Stomach smooth muscle (tissue), 2 donors: ENCODE measurements around the gene PIP5KL1.

Experiments
- H3K27ac ChIP-seq: one replicate; pipeline ENCODE4 v1.7.0; 2013; ENCODE audit warnings: mild to moderate bottlenecking, low read length, inconsistent platforms
- H3K27me3 ChIP-seq, 2 donors: one replicate each; pipeline ENCODE4 v1.7.0; 2013; ENCODE audit warnings: low read length in 2 of 2; ENCODE audit not compliant: insufficient read depth in 2 of 2, control insufficient read depth in 1 of 2
- H3K36me3 ChIP-seq, 2 donors: one replicate each; pipeline ENCODE4 v1.7.0; 2013; ENCODE audit warnings: low read length in 2 of 2; ENCODE audit not compliant: control insufficient read depth in 2 of 2, insufficient read depth in 2 of 2
- H3K4me1 ChIP-seq: one replicate; pipeline ENCODE4 v1.7.0; 2013; ENCODE audit warnings: low read length; ENCODE audit not compliant: control insufficient read depth, insufficient read depth
- H3K4me3 ChIP-seq, 2 donors: one replicate each; pipeline ENCODE4 v1.7.0; 2013; ENCODE audit warnings: low read length in 2 of 2
- H3K9ac ChIP-seq, 2 donors: one replicate each; pipeline ENCODE4 v1.7.0; 2013; ENCODE audit warnings: low read length in 2 of 2, mild to moderate bottlenecking in 1 of 2
- H3K9me3 ChIP-seq, 2 donors: one replicate each; pipeline ENCODE4 v1.7.0; 2013; ENCODE audit warnings: low read length in 2 of 2; ENCODE audit not compliant: control insufficient read depth in 2 of 2
- donor health status: healthy.
- donor health status: Pancreatic carcinoma.

Gene PIP5KL1, protein sequence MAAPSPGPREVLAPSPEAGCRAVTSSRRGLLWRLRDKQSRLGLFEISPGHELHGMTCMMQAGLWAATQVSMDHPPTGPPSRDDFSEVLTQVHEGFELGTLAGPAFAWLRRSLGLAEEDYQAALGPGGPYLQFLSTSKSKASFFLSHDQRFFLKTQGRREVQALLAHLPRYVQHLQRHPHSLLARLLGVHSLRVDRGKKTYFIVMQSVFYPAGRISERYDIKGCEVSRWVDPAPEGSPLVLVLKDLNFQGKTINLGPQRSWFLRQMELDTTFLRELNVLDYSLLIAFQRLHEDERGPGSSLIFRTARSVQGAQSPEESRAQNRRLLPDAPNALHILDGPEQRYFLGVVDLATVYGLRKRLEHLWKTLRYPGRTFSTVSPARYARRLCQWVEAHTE

GRCh38 chr9:127930231-127931091, at the start of gene PIP5KL1:
Gene PIP5KL1 (minus strand): TSS chr9:127930777. CDS start chr9:127930752, 25 bp downstream.
- Histone ChIP-seq H3K4me3 (peak within 1 kb of the TSS; percentile 62 to 71), H3K27me3 (peaks cover 35 to 45% of the 10 kb centered on the region in 2 donors), H3K36me3 (peaks cover 0 to 3% of the 10 kb centered on the region in 2 donors), H3K9ac (no peak within 1 kb of the TSS), H3K4me1 (peaks cover 26% of the 10 kb centered on the region), H3K27ac (no peak within 1 kb of the TSS), H3K9me3 (no peaks in the 10 kb centered on the region)

DNA sequence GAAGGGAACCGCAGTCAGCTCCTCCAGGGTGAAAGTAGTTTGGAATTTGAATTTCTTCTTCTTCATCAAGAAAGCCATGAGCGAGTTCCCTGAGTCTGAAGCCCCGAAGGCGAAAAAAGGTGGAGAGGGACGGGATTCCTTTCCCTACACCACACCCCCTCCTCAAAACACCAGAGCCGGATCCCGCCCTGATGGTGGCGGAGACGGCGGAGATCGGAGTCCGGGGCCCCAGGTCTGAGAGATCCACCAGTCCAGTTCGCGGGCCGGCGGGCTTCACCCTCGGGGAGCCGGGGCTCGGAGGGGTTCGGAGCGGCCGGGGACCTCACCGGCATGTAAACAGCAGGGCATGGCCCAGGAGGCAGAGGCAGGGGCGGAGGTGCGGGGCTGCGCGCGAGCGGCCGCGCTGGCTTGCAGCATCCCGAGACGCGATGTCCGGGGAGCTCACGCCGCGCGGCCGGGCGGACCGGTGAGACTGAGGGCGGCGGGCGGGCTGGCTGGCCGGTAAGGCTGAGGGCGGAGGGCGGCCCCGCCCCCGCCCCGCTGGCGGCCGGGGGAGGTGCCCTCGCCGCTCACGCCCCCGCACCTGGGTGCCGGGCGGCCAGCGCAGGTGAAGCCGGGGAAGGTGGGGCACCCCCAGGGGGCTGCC, 49.6 kb upstream of the PIP5KL1 start:
- H3K9me3 ChIP-seq = no peaks in the 10 kb centered on the region
- H3K27me3 ChIP-seq = no peaks in the 10 kb centered on the region
- no peaks in the 10 kb centered on the region for H3K36me3 ChIP-seq
- peak overlapping the region; percentile 70 for H3K27ac ChIP-seq
- H3K9ac ChIP-seq = peak overlapping the region; percentile 73 to 76
- H3K4me3 ChIP-seq = peak overlapping the region; percentile 78 to 87
- H3K4me1 ChIP-seq = peaks cover 55% of the 10 kb centered on the region

GRCh38 chr9:127979333-127980059, 48.9 kb upstream of the PIP5KL1 start:
- no peaks in the 10 kb centered on the region for H3K36me3 ChIP-seq
- H3K4me3 ChIP-seq = peak overlapping the region; percentile 78 to 87
- peaks cover 62% of the 10 kb centered on the region for H3K4me1 ChIP-seq
- H3K27me3 ChIP-seq = no peaks in the 10 kb centered on the region
- H3K9me3 ChIP-seq = no peaks in the 10 kb centered on the region
- peak overlapping the region; percentile 70 for H3K27ac ChIP-seq
- H3K9ac ChIP-seq = peak overlapping the region; percentile 73 to 76

DNA sequence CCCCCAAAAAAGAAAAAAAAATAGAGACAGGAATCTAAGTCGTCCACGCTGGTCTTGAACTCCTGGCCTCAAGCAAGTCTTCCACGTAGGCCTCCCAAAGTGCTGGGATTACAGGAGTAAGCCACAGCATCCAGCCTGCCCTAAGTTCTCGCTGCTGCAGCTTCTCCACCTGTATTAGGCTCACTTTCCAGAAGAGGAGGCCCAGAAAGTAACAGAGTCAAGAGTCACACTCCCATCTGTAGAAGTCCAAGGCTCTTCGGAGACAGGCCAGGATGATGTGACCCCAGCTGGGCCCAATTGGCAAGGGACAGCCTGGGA, 48.4 kb upstream of the PIP5KL1 start:
- H3K4me1 ChIP-seq = peaks cover 67% of the 10 kb centered on the region
- no peaks in the 10 kb centered on the region for H3K36me3 ChIP-seq
- H3K4me3 ChIP-seq = peak overlapping the region; percentile 78 to 87
- no peaks in the 10 kb centered on the region for H3K9me3 ChIP-seq
- H3K27ac ChIP-seq = peak overlapping the region; percentile 70
- peak overlapping the region; percentile 73 to 76 for H3K9ac ChIP-seq
- H3K27me3 ChIP-seq = no peaks in the 10 kb centered on the region

DNA sequence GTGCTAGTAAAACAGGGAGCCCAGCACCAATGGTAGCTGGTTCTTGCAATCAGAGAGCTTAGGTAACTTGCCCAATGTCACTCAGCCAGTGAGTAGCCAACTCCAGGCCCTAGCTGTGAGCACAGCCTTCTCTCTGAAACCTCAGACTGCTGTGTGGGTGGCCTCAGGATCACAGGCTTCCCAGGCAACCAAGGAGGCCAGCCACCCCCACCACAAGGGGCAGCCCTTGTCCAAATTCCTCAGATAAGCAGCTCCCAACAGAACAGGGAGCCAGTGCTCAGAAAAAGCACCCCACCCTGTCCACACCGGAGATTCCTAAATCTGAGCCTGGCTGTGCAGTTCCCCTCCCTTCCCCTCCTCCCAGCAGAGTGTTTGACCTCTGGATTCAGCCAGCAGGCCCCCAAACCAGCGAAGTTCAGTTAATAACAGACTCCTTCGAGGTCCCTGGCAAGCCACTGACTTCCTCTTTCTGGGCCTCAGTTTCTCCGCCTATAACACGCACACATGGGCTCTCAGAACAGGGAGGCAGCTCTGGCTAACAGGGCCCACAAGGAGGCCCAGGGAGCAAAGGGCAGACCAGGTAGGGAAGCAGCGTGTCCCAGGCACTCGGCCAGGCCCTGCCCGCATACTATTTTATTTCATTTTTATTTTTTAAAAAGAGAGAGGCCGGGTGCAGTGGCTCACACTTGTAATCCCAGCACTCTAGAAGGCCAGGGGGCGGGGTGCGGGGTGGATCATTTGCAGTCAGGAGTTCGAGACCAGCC, 47.5 kb upstream of the PIP5KL1 start:
- Histone ChIP-seq H3K27me3 (no peaks in the 10 kb centered on the region), H3K4me1 (peaks cover 76% of the 10 kb centered on the region), H3K9me3 (no peaks in the 10 kb centered on the region), H3K9ac (peak overlapping the region; percentile 60 to 73), H3K27ac (peak overlapping the region; percentile 46), H3K36me3 (no peaks in the 10 kb centered on the region), H3K4me3 (peak overlapping the region; percentile 73 to 87)

GRCh38 chr9:127977009-127977883, 46.7 kb upstream of the PIP5KL1 start:
- Histone ChIP-seq H3K36me3 (no peaks in the 10 kb centered on the region), H3K9ac (peak overlapping the region; percentile 60 to 73), H3K9me3 (no peaks in the 10 kb centered on the region), H3K4me3 (peak overlapping the region; percentile 71 to 73), H3K4me1 (peaks cover 84% of the 10 kb centered on the region), H3K27ac (peak overlapping the region; percentile 46), H3K27me3 (no peaks in the 10 kb centered on the region)

- peak overlapping the region; percentile 12 to 29 for H3K4me3 ChIP-seq
Observed at GRCh38 chr9:127976498-127976897, 45.9 kb upstream of the PIP5KL1 start.

GRCh38 chr9:127975376-127976315, 45.1 kb upstream of the PIP5KL1 start:
- H3K9ac ChIP-seq = peak overlapping the region; percentile 24 to 36
- peak overlapping the region; percentile 48 to 54 for H3K4me3 ChIP-seq
- peaks cover 93% of the 10 kb centered on the region for H3K4me1 ChIP-seq
- no peaks in the 10 kb centered on the region for H3K9me3 ChIP-seq
- peak overlapping the region; percentile 67 for H3K27ac ChIP-seq
- H3K27me3 ChIP-seq = no peaks in the 10 kb centered on the region
- H3K36me3 ChIP-seq = no peaks in the 10 kb centered on the region

More at GRCh38 chr9:127976498-127976897, 45.9 kb upstream of the PIP5KL1 start:
- Histone ChIP-seq H3K4me1 (peaks cover 87% of the 10 kb centered on the region), H3K9me3 (no peaks in the 10 kb centered on the region), H3K9ac (peak overlapping the region; percentile 36 to 44), H3K36me3 (no peaks in the 10 kb centered on the region), H3K27ac (peak overlapping the region; percentile 24), H3K27me3 (no peaks in the 10 kb centered on the region)
